PC-3 (cell line): Measurements from ENCODE around the gene AQP2.

Source experiments
- CTCF ChIP-seq: fragments of 300-600 bp; sonication (generic); conservative IDR thresholded peaks from 2 replicates; pipeline ENCODE4 v1.5.1; 2017; ENCODE audit warnings: antibody characterized with exemption, low read depth, mild to moderate bottlenecking, low read length
- EZH2phosphoT487 ChIP-seq: fragments of 300-600 bp; sonication (generic); IDR thresholded peaks from 2 replicates; pipeline ENCODE4 v1.6.1; 2018; ENCODE audit warnings: mild to moderate bottlenecking, antibody characterized with exemption, low read length, borderline replicate concordance

- no peak for TF ChIP-seq EZH2phosphoT487
- no peak for TF ChIP-seq CTCF
Measured at GRCh38 chr12:49966511-49967041, 16.0 kb downstream of the AQP2 start.
